Parathyroid adenoma (tissue), 2 donors: ENCODE measurements around the gene L3MBTL1.

ENCODE experiments used
- H2AFZ ChIP-seq: fragments of 300-600 bp; sonication (generic); one replicate; pipeline ENCODE4 v1.7.0; 2017; ENCODE audit warnings: antibody characterized with exemption, mild to moderate bottlenecking
- H3K27ac ChIP-seq: fragments of 300-600 bp; sonication (generic); one replicate; pipeline ENCODE4 v1.7.0; 2017
- H3K27me3 ChIP-seq: fragments of 300-600 bp; sonication (generic); one replicate; pipeline ENCODE4 v1.7.0; 2017; ENCODE audit warnings: low read length; ENCODE audit not compliant: control insufficient read depth, insufficient read depth
- H3K36me3 ChIP-seq: fragments of 300-600 bp; sonication (generic); one replicate; pipeline ENCODE4 v1.7.0; 2017; ENCODE audit warnings: low read length; ENCODE audit not compliant: control insufficient read depth, insufficient read depth
- H3K4me1 ChIP-seq: fragments of 300-600 bp; sonication (generic); one replicate; pipeline ENCODE4 v1.7.0; 2017; ENCODE audit warnings: control low read depth
- H3K4me2 ChIP-seq: fragments of 300-600 bp; sonication (generic); one replicate; pipeline ENCODE4 v1.7.0; 2017; ENCODE audit warnings: low read length
- H3K4me3 ChIP-seq: fragments of 300-600 bp; sonication (generic); one replicate; pipeline ENCODE4 v1.7.0; 2017; ENCODE audit warnings: low read depth, low read length
- H3K79me2 ChIP-seq: fragments of 300-600 bp; sonication (generic); one replicate; pipeline ENCODE4 v1.7.0; 2017; ENCODE audit warnings: control low read depth
- H3K9ac ChIP-seq: fragments of 300-600 bp; sonication (generic); one replicate; pipeline ENCODE4 v1.7.0; 2017; ENCODE audit warnings: mild to moderate bottlenecking
- H3K9me3 ChIP-seq: fragments of 300-600 bp; sonication (generic); one replicate; pipeline ENCODE4 v1.7.0; 2017; ENCODE audit warnings: low read length; ENCODE audit not compliant: control insufficient read depth
- CTCF ChIP-seq: fragments of 300-600 bp; sonication (generic); IDR thresholded peaks from one replicate; pipeline ENCODE4 v1.7.0; 2017; ENCODE audit warnings: antibody characterized with exemption, mild to moderate bottlenecking
- donor health status: primary hyperparathyroidism.

L3MBTL1 gene

GRCh38 chr20:43464219-43464790 lies 43.2 kb upstream of the L3MBTL1 start:
- no peaks in the 10 kb centered on the region for H3K36me3 ChIP-seq
- no peak overlapping the region for H2AFZ ChIP-seq

DNA sequence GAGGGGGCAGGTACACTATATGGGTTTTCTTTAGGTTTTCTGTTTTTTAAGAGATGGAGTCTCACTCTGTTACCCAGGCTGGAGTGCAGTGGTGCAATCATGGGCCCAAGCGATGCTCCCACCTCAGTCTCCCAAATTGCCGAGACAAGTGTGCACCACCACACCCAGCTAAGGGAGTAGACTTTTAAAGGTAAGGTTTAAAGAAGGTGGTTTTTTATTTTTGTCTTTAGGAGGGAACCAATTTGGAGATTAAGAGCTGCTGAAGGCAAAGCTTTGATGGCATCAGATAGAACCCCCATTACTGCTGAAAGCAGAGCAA lies 41.9 kb upstream of the L3MBTL1 start:
- Histone ChIP-seq H2AFZ (no peak overlapping the region), H3K9me3 (no peaks in the 10 kb centered on the region), H3K27me3 (no peaks in the 10 kb centered on the region), H3K36me3 (no peaks in the 10 kb centered on the region), H3K27ac (no peak overlapping the region), H3K9ac (no peak overlapping the region), H3K4me2 (no peak overlapping the region), H3K4me3 (no peak overlapping the region), H3K4me1 (no peaks in the 10 kb centered on the region), H3K79me2 (peaks cover 2% of the 10 kb centered on the region)
- TF ChIP-seq CTCF = no peak

More at GRCh38 chr20:43464219-43464790, 43.2 kb upstream of the L3MBTL1 start:
- no peak for TF ChIP-seq CTCF
- no peaks in the 10 kb centered on the region for H3K27me3 ChIP-seq
- no peaks in the 10 kb centered on the region for H3K4me1 ChIP-seq
- peaks cover 2% of the 10 kb centered on the region for H3K79me2 ChIP-seq
- H3K9me3 ChIP-seq = no peaks in the 10 kb centered on the region
- no peak overlapping the region for H3K9ac ChIP-seq
- no peak overlapping the region for H3K27ac ChIP-seq
- no peak overlapping the region for H3K4me3 ChIP-seq
- H3K4me2 ChIP-seq = no peak overlapping the region

GRCh38 chr20:43467589-43467988 lies 39.9 kb upstream of the L3MBTL1 start:
- Histone ChIP-seq H3K27ac (no peak overlapping the region), H3K79me2 (no peaks in the 10 kb centered on the region), H3K36me3 (no peaks in the 10 kb centered on the region), H3K27me3 (no peaks in the 10 kb centered on the region), H2AFZ (no peak overlapping the region), H3K4me3 (no peak overlapping the region), H3K4me1 (no peaks in the 10 kb centered on the region), H3K9ac (no peak overlapping the region), H3K4me2 (no peak overlapping the region), H3K9me3 (no peaks in the 10 kb centered on the region)
- TF ChIP-seq CTCF = no peak

DNA sequence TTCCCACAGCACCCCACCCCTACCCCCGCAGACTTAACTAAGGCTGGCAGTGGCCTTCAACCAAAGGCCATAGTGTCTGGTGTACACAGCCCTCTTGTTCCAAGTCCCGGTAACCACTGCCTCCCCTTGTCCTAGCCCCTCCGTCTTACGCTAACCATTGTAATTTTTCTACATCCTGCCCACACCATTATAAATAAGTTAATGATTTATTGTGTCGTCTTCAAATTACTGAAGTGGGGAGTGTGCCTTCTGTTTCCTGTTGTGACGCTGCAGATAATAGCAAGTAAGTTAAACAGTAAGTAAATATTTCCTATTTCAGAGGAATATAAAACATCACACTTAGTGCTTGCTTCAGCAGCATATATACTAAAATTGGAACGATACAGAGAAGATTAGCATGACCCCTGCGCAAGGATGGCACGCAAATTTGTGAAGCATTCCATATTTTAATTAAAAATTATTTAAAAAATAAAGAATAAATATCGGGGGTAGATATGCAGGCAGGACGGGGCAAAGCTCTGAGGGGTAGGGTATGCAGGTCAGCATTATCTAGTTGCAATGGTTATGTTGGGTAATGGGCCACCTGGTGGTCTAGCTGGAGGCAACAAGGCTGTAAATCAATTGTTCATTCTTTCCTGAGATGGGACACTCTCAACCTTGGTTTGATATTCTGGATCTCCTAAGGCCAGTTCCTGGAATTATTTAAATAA lies 34.7 kb upstream of the L3MBTL1 start:
- no peaks in the 10 kb centered on the region for H3K9me3 ChIP-seq
- no peak overlapping the region for H3K9ac ChIP-seq
- H3K27ac ChIP-seq = no peak overlapping the region
- H3K4me2 ChIP-seq = no peak overlapping the region
- H3K36me3 ChIP-seq = no peaks in the 10 kb centered on the region
- peaks cover 4% of the 10 kb centered on the region for H3K4me1 ChIP-seq
- no peak overlapping the region for H3K4me3 ChIP-seq
- no peaks in the 10 kb centered on the region for H3K79me2 ChIP-seq
- no peaks in the 10 kb centered on the region for H3K27me3 ChIP-seq
- no peak overlapping the region for H2AFZ ChIP-seq
- TF ChIP-seq CTCF = no peak

DNA sequence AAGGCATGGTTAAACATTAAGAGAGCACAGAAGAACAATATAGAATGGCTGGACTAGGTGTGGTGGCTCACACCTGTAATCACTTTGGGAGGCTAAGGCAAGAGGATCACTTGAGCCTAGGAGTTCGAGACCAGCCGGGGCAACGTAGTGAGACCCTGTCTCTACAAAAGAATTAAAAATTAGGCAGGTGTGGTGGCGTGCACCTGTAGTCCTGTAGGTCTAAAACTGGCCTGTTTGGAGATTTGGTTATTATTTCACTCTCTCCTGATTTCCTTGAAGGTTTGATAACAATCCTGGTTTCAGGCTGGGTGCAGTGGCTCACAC lies 34.2 kb upstream of the L3MBTL1 start:
- Histone ChIP-seq H3K79me2 (no peaks in the 10 kb centered on the region), H3K27me3 (no peaks in the 10 kb centered on the region), H3K27ac (no peak overlapping the region), H3K36me3 (no peaks in the 10 kb centered on the region), H3K9me3 (no peaks in the 10 kb centered on the region), H3K4me3 (no peak overlapping the region), H3K9ac (no peak overlapping the region), H3K4me1 (peaks cover 7% of the 10 kb centered on the region), H2AFZ (no peak overlapping the region), H3K4me2 (no peak overlapping the region)
- no peak for TF ChIP-seq CTCF
